GM10266 (cell line): ENCODE data around the gene UFC1.

ENCODE experiments used
- DNase-seq: peaks from one replicate; pipeline ENCODE4 v3.0.0; 2012; ENCODE audit errors: extremely low spot score
- CTCF ChIP-seq: IDR thresholded peaks from 2 replicates; pipeline ENCODE4 v1.5.1; 2012; ENCODE audit warnings: mild to moderate bottlenecking, low read depth; ENCODE audit not compliant: control insufficient read depth, insufficient read depth; ENCODE audit errors: missing control alignments

Gene UFC1

DNA sequence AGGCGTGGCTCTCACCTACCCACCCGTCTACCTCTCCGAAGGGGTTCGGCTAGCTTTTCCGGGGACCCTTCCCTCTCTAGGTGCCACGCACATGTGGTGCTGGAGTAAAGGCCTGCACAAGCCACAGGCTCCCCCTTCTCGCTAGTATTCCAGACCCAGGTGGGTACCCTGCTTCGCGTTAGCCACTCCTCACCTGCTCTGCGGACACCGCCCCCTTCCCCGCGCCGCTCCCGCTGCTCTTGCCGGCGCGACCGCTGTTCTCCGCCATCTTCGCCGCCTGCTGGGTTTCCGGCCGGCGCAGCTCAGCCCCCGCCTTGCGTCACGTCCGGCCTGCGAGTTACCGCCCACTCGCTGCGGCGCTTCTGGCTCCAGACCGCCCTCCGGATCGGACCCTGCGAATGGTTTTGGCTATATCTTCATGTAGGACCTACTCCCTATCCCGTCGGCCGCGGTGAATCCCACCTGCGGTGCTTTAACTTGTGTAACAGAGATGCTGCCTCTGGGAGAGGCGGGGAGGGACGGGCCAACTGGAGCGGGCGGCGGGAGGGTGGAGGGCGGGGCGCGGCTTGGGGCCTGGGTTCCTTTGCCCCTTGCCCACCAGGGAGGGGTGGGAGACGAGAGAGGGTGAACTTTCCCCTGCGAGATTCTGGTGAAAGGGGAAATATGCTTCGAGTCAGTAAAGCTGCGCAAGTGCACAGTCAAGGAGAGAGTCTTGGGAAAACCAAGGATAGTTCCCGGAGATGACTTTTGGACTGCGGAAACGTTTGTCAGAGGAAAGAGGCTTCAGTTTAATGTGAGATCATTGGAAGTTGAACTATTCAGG lies 35.8 kb upstream of the UFC1 start, which contains the start of the genes NIT1 and PFDN2:
TSS of gene NIT1 (plus strand) at position 347 of the 823 bp plus-strand sequence. CDS start at position 419, 72 bp downstream.
TSS of gene PFDN2 (minus strand) at position 279 of the 823 bp plus-strand sequence. CDS start at position 268, 11 bp downstream.
- peak; percentile 89 for DNase-seq
- no peak for TF ChIP-seq CTCF

- TF ChIP-seq CTCF, result peak; percentile 43
Measured at GRCh38 chr1:161119092-161119903, 34.5 kb upstream of the UFC1 start.

DNA sequence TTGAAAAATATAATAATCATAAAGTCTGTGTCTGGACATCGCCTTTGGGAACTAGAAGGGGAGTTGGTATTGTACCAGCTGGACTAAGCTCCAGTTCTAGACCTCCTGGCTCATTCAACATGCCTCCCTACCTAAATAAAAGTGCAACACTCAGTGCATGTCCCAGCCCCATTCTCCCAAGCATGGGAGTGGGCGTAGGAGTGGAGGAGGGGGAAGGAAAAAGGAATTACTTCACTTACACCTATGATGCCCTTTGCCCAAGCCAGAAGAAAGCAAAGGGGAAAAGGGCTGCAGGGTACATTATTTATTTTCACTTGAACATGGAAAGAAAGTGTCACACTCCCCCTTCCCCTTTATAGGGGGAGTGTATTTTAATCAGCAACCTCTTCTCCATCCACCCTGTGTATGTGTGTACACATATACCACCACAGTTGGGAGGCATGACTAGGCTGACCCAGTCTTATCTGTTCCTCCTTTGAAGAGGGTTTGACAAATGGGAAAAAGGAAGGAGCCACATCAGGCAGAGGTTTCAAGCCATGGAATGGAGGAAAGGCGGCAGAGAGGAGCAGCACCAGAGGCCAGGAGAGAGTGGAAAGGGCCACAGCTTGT lies 32.6 kb upstream of the UFC1 start:
- no peak for DNase-seq
- TF ChIP-seq CTCF, result no peak

More at GRCh38 chr1:161119092-161119903, 34.5 kb upstream of the UFC1 start:
- peak; percentile 80 for DNase-seq

- DNase-seq, result no peak
- TF ChIP-seq CTCF, result no peak
Measured at GRCh38 chr1:161121834-161122233, 31.9 kb upstream of the UFC1 start.

GRCh38 chr1:161122967-161123366 lies 30.8 kb upstream of the UFC1 start:
- no peak for TF ChIP-seq CTCF
- DNase-seq, result no peak

GRCh38 chr1:161127649-161128048 lies 26.1 kb upstream of the UFC1 start:
- TF ChIP-seq CTCF, result no peak
- DNase-seq, result no peak
